GM12875 (cell line): ENCODE measurements around the gene SLC35E4.
A peak's percentile ranks its signal among the peaks of the same experiment; 100 is the strongest.
"Not testable (repeated sequence)": the region's sequence is repeated elsewhere in the genome, so short reads cannot be mapped to it uniquely, and the experiment has no call there.

Experiments used
- H3K4me3 ChIP-seq: one replicate; pipeline ENCODE4 v1.5.1; 2011; ENCODE audit warnings: low read depth, low read length, control low read depth
- CTCF ChIP-seq: IDR thresholded peaks from 2 replicates; pipeline ENCODE4 v1.5.1; 2011; ENCODE audit warnings: low read depth, mild to moderate bottlenecking, control low read depth, inconsistent platforms, low read length, moderate library complexity, borderline replicate concordance; ENCODE audit not compliant: insufficient read depth

Gene SLC35E4

GRCh38 chr22:30628491-30628890 is 7.1 kb upstream of the SLC35E4 start:
- no peak for TF ChIP-seq CTCF
- no peak overlapping the region for H3K4me3 ChIP-seq

GRCh38 chr22:30631469-30631868 is 4.1 kb upstream of the SLC35E4 start:
- not testable (repeated sequence) for H3K4me3 ChIP-seq

- peak; percentile 90 for TF ChIP-seq CTCF
- peak overlapping the region; percentile 66 for H3K4me3 ChIP-seq
Observed at GRCh38 chr22:30634471-30635233, 929 bp upstream of the SLC35E4 start.

GRCh38 chr22:30636226-30637077 is 871 bp downstream of the SLC35E4 start:
- H3K4me3 ChIP-seq = peak overlapping the region; percentile 66
- TF ChIP-seq CTCF = no peak

- TF ChIP-seq CTCF = no peak
- H3K4me3 ChIP-seq = no peak overlapping the region
Observed at GRCh38 chr22:30637701-30638114, 2.1 kb downstream of the SLC35E4 start.

- no peak for TF ChIP-seq CTCF
- no peak overlapping the region for H3K4me3 ChIP-seq
Observed at GRCh38 chr22:30640361-30640760, 4.8 kb downstream of the SLC35E4 start.

- TF ChIP-seq CTCF = no peak
- no peak overlapping the region for H3K4me3 ChIP-seq
Observed at GRCh38 chr22:30640839-30641430, 5.4 kb downstream of the SLC35E4 start.
